HepG2 (cell line): ENCODE results near the gene CLASP1. TPM values are rescaled to one million over a fixed set of nuclear protein-coding genes. Genes with fewer than 3 reads are reported as not detected.

Experiments
- ASH2L ChIP-seq: fragments of 300-600, 200-600 bp; sonication (generic); IDR thresholded peaks from 2 replicates; pipeline ENCODE4 v1.7.0; 2017; ENCODE audit warnings: low read depth, mild to moderate bottlenecking, moderate library complexity, mixed read lengths, low read length; ENCODE audit not compliant: insufficient read length
- CCAR2 ChIP-seq: fragments of 200-400 bp; formaldehyde crosslinking; optimal IDR thresholded peaks from 2 replicates; pipeline ENCODE3; 2018; ENCODE audit warnings: low read depth, mild to moderate bottlenecking, low read length, moderate library complexity
- CENPBD1 ChIP-seq: sonication (generic); formaldehyde crosslinking; IDR thresholded peaks from 2 replicates; pipeline ENCODE4 v1.8.0; 2022; ENCODE audit warnings: missing genetic modification reagents, low read depth, mild to moderate bottlenecking, borderline replicate concordance
- FOSL2 ChIP-seq: sonication (generic); formaldehyde crosslinking; IDR thresholded peaks from 2 replicates; pipeline ENCODE4 v1.4.0; 2020; ENCODE audit warnings: missing genetic modification reagents
- HIC2 ChIP-seq: sonication (generic); formaldehyde crosslinking; IDR thresholded peaks from 2 replicates; pipeline ENCODE4 v1.9.0; 2022; ENCODE audit warnings: low read depth, missing genetic modification reagents
- KAT8 ChIP-seq: IDR thresholded peaks from 2 replicates; pipeline ENCODE4 v1.6.1; 2016; ENCODE audit warnings: missing genetic modification reagents, missing compliant biosample characterization
- KLF13 ChIP-seq: sonication (generic); formaldehyde crosslinking; IDR thresholded peaks from 2 replicates; pipeline ENCODE4 v1.4.0; 2020; ENCODE audit warnings: mild to moderate bottlenecking, missing genetic modification reagents
- NAIF1 ChIP-seq: sonication (generic); formaldehyde crosslinking; IDR thresholded peaks from 2 replicates; pipeline ENCODE4 v1.5.0; 2020; ENCODE audit warnings: mild to moderate bottlenecking, missing genetic modification reagents, borderline replicate concordance
- NCOR1 ChIP-seq: fragments of 200-600 bp; sonication (generic); IDR thresholded peaks from 2 replicates; pipeline ENCODE4 v1.7.0; 2017; ENCODE audit warnings: antibody characterized with exemption, low read length, borderline replicate concordance
- PAXIP1 ChIP-seq: sonication (generic); formaldehyde crosslinking; conservative IDR thresholded peaks from 2 replicates; pipeline ENCODE4 v1.4.0; 2020; ENCODE audit warnings: mild to moderate bottlenecking, missing genetic modification reagents, moderate library complexity
- RBM39 ChIP-seq: fragments of 200-400 bp; formaldehyde crosslinking; IDR thresholded peaks from one replicate; pipeline ENCODE4 v1.6.1; 2018; ENCODE audit warnings: antibody characterized with exemption, mild to moderate bottlenecking, low read depth, low read length; ENCODE audit not compliant: poor library complexity, severe bottlenecking
- SMAD3 ChIP-seq: sonication (generic); formaldehyde crosslinking; IDR thresholded peaks from 2 replicates; pipeline ENCODE4 v1.4.0; 2020; ENCODE audit warnings: missing genetic modification reagents
- TBX3 ChIP-seq: fragments of 450-650 bp; IDR thresholded peaks from 2 replicates; pipeline ENCODE4 v1.6.1; 2017; ENCODE audit warnings: antibody characterized with exemption, mild to moderate bottlenecking, inconsistent platforms, borderline replicate concordance
- ZNF253 ChIP-seq: sonication (generic); formaldehyde crosslinking; IDR thresholded peaks from 2 replicates; pipeline ENCODE4 v1.8.0; 2022; ENCODE audit warnings: mild to moderate bottlenecking, missing genetic modification reagents, borderline replicate concordance
- ZNF326 ChIP-seq: sonication (generic); formaldehyde crosslinking; IDR thresholded peaks from 2 replicates; pipeline ENCODE4 v1.4.0; 2020; ENCODE audit warnings: missing genetic modification reagents, borderline replicate concordance
- ZNF556 ChIP-seq: sonication (generic); formaldehyde crosslinking; IDR thresholded peaks from 2 replicates; pipeline ENCODE4 v1.4.0; 2020; ENCODE audit warnings: mild to moderate bottlenecking, missing genetic modification reagents, borderline replicate concordance
- ZNF614 ChIP-seq: IDR thresholded peaks from 2 replicates; pipeline ENCODE4 v1.6.1; 2018; ENCODE audit warnings: missing biosample characterization, missing genetic modification reagents, inconsistent platforms, borderline replicate concordance
- ZNF792 ChIP-seq: IDR thresholded peaks from 2 replicates; pipeline ENCODE4 v1.6.1; 2016
- polyA plus RNA-seq, 8 experiments: library from polyadenylated mRNA; depleted of rRNA in 3 of 8; stranded (reverse) in 7 of 8; unstranded in 1 of 8; fragments of >200 nt; fragmentation: Illumina TruSeq in 4 of 8; extraction: Trizol in 4 of 8; gene quantifications; 2 replicates each; pipeline versions ENCODE4 v1.2.1 to v1.2.3, GENCODE V29; 2011 to 2016; ENCODE audit warnings: low read depth in 4 of 8, missing spikeins in 1 of 8, mixed read lengths in 1 of 8; ENCODE audit not compliant: insufficient read depth in 1 of 8
- total RNA-seq, 5 experiments: library from RNA; depleted of rRNA; stranded (reverse); fragments of >200 nt; fragmentation: Illumina TruSeq; extraction: Trizol; gene quantifications; 2 replicates each; pipeline ENCODE4 v1.2.3, GENCODE V29; 2016; ENCODE audit warnings: low read depth in 1 of 5

The CLASP1 gene
- total and polyA plus RNA-seq, 2 of the 13 experiments (the other 11 are each of a cell fraction or from before 2014, with no cell fraction given) = 11.7 to 47.9 TPM

GRCh38 chr2:121648206-121649148, 785 bp downstream of the CLASP1 start (continued):
- TF ChIP-seq PAXIP1 (CRISPR knock-in tag) = no peak
- no peak for TF ChIP-seq KAT8
- TF ChIP-seq RBM39 = peak; percentile 24
- no peak for TF ChIP-seq CCAR2
- TF ChIP-seq TBX3 = no peak
- TF ChIP-seq FOSL2 (CRISPR knock-in tag) = 0 out of 2 replicates have a peak, but pooled peaks have one; percentile 3
- no peak for TF ChIP-seq CENPBD1 (CRISPR knock-in tag)
- TF ChIP-seq ZNF556 (CRISPR knock-in tag) = no peak
- TF ChIP-seq ZNF614 (CRISPR knock-in tag) = 0 out of 2 replicates have a peak, but pooled peaks have one; percentile 6
- TF ChIP-seq ZNF326 (CRISPR knock-in tag) = no peak
- TF ChIP-seq HIC2 (CRISPR knock-in tag) = no peak
- no peak for TF ChIP-seq ZNF792 (CRISPR knock-in tag)
- peak; percentile 39; the same call in 1 of the 2 replicates for TF ChIP-seq NCOR1
- TF ChIP-seq SMAD3 (CRISPR knock-in tag) = 0 out of 2 replicates have a peak, but pooled peaks have one; percentile 24
- no peak for TF ChIP-seq ZNF253
- TF ChIP-seq NAIF1 (CRISPR knock-in tag) = no peak
- no peak for TF ChIP-seq ASH2L
- no peak for TF ChIP-seq KLF13
